Sigmoid colon (tissue), 7 donors: ENCODE results near the gene FALEC. TPM values are rescaled to one million over a fixed set of nuclear protein-coding genes. Genes with fewer than 3 reads are reported as not detected.

Experiments
- DNase-seq: peaks from one replicate; pipeline ENCODE4 v3.0.0-alpha.2; 2019
- H3K27ac ChIP-seq, 4 donors: fragments of 200-600 bp; sonication (generic); one replicate each; pipeline ENCODE4 v1.5.1; 2016 to 2019; ENCODE audit warnings: mild to moderate bottlenecking in 1 of 4
- H3K27me3 ChIP-seq, 3 donors: fragments of 200-600 bp; sonication (generic); one replicate each; pipeline ENCODE4 v1.5.1; 2019; ENCODE audit warnings: mild to moderate bottlenecking in 1 of 3
- H3K36me3 ChIP-seq, 4 donors: fragments of 200-600 bp; sonication (generic); one replicate each; pipeline ENCODE4 v1.5.1; 2016 to 2019
- H3K4me1 ChIP-seq, 4 donors: fragments of 200-600 bp; sonication (generic); one replicate each; pipeline ENCODE4 v1.5.1; 2017 to 2019
- H3K4me3 ChIP-seq, 4 donors: fragments of 200-600 bp; sonication (generic); one replicate each; pipeline ENCODE4 v1.5.1; 2017 to 2019; ENCODE audit warnings: mild to moderate bottlenecking in 2 of 4, moderate library complexity in 1 of 4
- H3K9me3 ChIP-seq, 4 donors: fragments of 200-600 bp in 3 of 4; sonication (generic) in 3 of 4; one replicate each; pipeline versions ENCODE4 v1.5.1 to v1.6.1; 2013 to 2019
- EP300 ChIP-seq, 4 donors: sonication (generic); formaldehyde crosslinking; IDR thresholded peaks; one replicate each; pipeline ENCODE4 v1.6.1; 2017; ENCODE audit warnings: antibody characterized with exemption in 4 of 4
- POLR2A ChIP-seq, 2 donors: fragments of 450-650 bp; IDR thresholded peaks; one replicate each; pipeline ENCODE4 v1.6.1; 2016; ENCODE audit warnings: antibody characterized with exemption in 2 of 2, mild to moderate bottlenecking in 2 of 2, moderate library complexity in 2 of 2
- POLR2AphosphoS5 ChIP-seq, 4 donors: sonication (generic); formaldehyde crosslinking; IDR thresholded peaks; one replicate each; pipeline ENCODE4 v1.6.1; 2017; ENCODE audit warnings: antibody characterized with exemption in 4 of 4
- WGBS, 2 donors: extraction: QIAGEN DNeasy Blood & Tissue Kit; methylation state at CpG; one replicate each; pipeline ENCODE4 v1.1.7; 2013; 5-methylcytosine and 5-hydroxymethylcytosine counted together
- intact Hi-C: fragments of 100-400 bp; cut with DNase I; formaldehyde crosslinking; loops from one replicate; pipeline ENCODE4 v1.15.1; 2023
- polyA plus RNA-seq, 3 donors: library from polyadenylated mRNA; stranded (reverse); fragments of 200-250 nt; gene quantifications; one replicate each; pipeline ENCODE4 v1.2.3, GENCODE V29; 2013
- total RNA-seq, 4 donors: library from RNA; depleted of rRNA; stranded (reverse); fragments of >200 nt; gene quantifications; one replicate each; pipeline ENCODE4 v1.1.0, GENCODE V29; 2016
- TF ChIP-seq, protein P1 (sequence below), 4 experiments: fragments of 450-650 bp in 3 of 4; fragments of 200-600 bp in 1 of 4; IDR thresholded peaks; one replicate each; pipeline ENCODE4 v1.5.1; 2016 to 2019; ENCODE audit warnings: antibody characterized with exemption in 4 of 4, mild to moderate bottlenecking in 3 of 4, moderate library complexity in 2 of 4
- donor health status: healthy with polysubstance abuse.
- donor health status: Bipolar disorder and iron deficiency.
- donor health status: healthy.

FALEC gene
- total RNA-seq (not detected), polyA plus RNA-seq (under 1 TPM in 1 of 3 donors, not detected in 2; 0.35 TPM)

GRCh38 chr1:150515328-150516049 is at the start of gene FALEC:
FALEC (plus strand) TSS chr1:150515752.
- H3K9me3 ChIP-seq, result no peaks in the 10 kb centered on the region
- no peaks in the 10 kb centered on the region for H3K36me3 ChIP-seq
- intact Hi-C loops, result loop anchor here (5.0 kb wide), 2 partner anchors 48 to 153 kb away; partner anchors contain the start of gene RPRD2
- H3K4me3 ChIP-seq, result peak within 1 kb of the TSS; percentile 46 to 63 (median 56)
- peak within 1 kb of the TSS; percentile 87 to 94 (median 92) for H3K27ac ChIP-seq
- peak; percentile 99 for DNase-seq
- TF ChIP-seq POLR2A (IDR thresholded peaks at IDR 0.05), result peak in 1 of 2 donors; percentile 32
- TF ChIP-seq, protein P1, sequence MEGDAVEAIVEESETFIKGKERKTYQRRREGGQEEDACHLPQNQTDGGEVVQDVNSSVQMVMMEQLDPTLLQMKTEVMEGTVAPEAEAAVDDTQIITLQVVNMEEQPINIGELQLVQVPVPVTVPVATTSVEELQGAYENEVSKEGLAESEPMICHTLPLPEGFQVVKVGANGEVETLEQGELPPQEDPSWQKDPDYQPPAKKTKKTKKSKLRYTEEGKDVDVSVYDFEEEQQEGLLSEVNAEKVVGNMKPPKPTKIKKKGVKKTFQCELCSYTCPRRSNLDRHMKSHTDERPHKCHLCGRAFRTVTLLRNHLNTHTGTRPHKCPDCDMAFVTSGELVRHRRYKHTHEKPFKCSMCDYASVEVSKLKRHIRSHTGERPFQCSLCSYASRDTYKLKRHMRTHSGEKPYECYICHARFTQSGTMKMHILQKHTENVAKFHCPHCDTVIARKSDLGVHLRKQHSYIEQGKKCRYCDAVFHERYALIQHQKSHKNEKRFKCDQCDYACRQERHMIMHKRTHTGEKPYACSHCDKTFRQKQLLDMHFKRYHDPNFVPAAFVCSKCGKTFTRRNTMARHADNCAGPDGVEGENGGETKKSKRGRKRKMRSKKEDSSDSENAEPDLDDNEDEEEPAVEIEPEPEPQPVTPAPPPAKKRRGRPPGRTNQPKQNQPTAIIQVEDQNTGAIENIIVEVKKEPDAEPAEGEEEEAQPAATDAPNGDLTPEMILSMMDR (IDR thresholded peaks at IDR 0.05), result no peak
- peak; percentile 25 to 71 (median 69) for TF ChIP-seq POLR2AphosphoS5 (IDR thresholded peaks at IDR 0.05)
- no peak for TF ChIP-seq EP300 (IDR thresholded peaks at IDR 0.05)
- 0% methylated on average over 54 of the region's 54 CpGs for WGBS, 2 donors
- peaks cover 0 to 26% (median 21%) of the 10 kb centered on the region in 4 donors for H3K4me1 ChIP-seq
- no peaks in the 10 kb centered on the region for H3K27me3 ChIP-seq

- H3K27ac ChIP-seq, result no peak overlapping the region
- intact Hi-C loops, result loop anchor here (5.0 kb wide), 1 partner anchor 50 kb away; the partner anchor contains the start of gene FALEC
- H3K36me3 ChIP-seq, result peaks cover 14 to 74% (median 30%) of the 10 kb centered on the region in 4 donors
- no peak overlapping the region for H3K4me3 ChIP-seq
- no peaks in the 10 kb centered on the region for H3K9me3 ChIP-seq
- no peak for TF ChIP-seq POLR2AphosphoS5 (IDR thresholded peaks at IDR 0.05)
- no peaks in the 10 kb centered on the region for H3K4me1 ChIP-seq
- H3K27me3 ChIP-seq, result no peaks in the 10 kb centered on the region
- DNase-seq, result no peak
Measured at GRCh38 chr1:150466964-150467363, 48.6 kb upstream of the FALEC start.

GRCh38 chr1:150469291-150469690 is 46.3 kb upstream of the FALEC start:
- DNase-seq, result no peak
- Histone ChIP-seq H3K9me3 (no peaks in the 10 kb centered on the region), H3K4me1 (no peaks in the 10 kb centered on the region), H3K27ac (peak overlapping the region in 1 of 4 donors; percentile 15), H3K36me3 (peaks cover 19 to 78% (median 39%) of the 10 kb centered on the region in 4 donors), H3K4me3 (no peak overlapping the region), H3K27me3 (no peaks in the 10 kb centered on the region)
- WGBS, 2 donors, result 90 to 91% methylated on average over 1 of the region's 1 CpG
- TF ChIP-seq, protein P1 (IDR thresholded peaks at IDR 0.05), result no peak
- no peak for TF ChIP-seq POLR2AphosphoS5 (IDR thresholded peaks at IDR 0.05)
- TF ChIP-seq POLR2A (IDR thresholded peaks at IDR 0.05), result no peak
- no peak for TF ChIP-seq EP300 (IDR thresholded peaks at IDR 0.05)
- intact Hi-C loops, result loop anchor here (5.0 kb wide), 1 partner anchor 48 kb away; the partner anchor contains the start of gene FALEC

GRCh38 chr1:150472601-150473200 is 42.9 kb upstream of the FALEC start:
- TF ChIP-seq POLR2A (IDR thresholded peaks at IDR 0.05), result no peak
- TF ChIP-seq POLR2AphosphoS5 (IDR thresholded peaks at IDR 0.05), result no peak
- TF ChIP-seq, protein P1 (IDR thresholded peaks at IDR 0.05), result no peak
- TF ChIP-seq EP300 (IDR thresholded peaks at IDR 0.05), result no peak
- intact Hi-C loops, result no loop called here
- DNase-seq, result no peak

DNA sequence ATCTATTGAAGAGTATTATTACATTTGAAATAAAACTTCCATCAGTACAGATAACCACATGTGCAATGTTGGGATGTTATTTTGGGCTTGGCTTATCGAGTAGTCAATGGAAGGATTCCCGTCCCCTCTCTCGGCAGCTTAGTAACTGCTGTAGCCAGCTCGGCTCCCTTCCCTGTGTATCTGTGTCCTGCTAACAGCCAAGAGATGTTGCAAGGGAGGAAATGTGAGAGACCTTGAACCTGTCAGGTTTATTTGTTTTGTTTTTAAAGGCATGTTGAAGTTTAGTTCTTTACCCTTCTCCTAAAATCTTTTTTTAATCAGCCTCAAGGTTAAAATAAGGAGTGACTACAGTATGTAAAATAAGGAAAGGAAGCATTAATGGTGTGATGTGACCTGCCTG is 41.9 kb upstream of the FALEC start:
- TF ChIP-seq, protein P1 (IDR thresholded peaks at IDR 0.05), result no peak
- TF ChIP-seq POLR2A (IDR thresholded peaks at IDR 0.05), result no peak
- TF ChIP-seq POLR2AphosphoS5 (IDR thresholded peaks at IDR 0.05), result no peak
- TF ChIP-seq EP300 (IDR thresholded peaks at IDR 0.05), result no peak
- Histone ChIP-seq H3K4me1 (peaks cover 0 to 4% (median 0%) of the 10 kb centered on the region in 4 donors), H3K27ac (no peak overlapping the region), H3K9me3 (no peaks in the 10 kb centered on the region), H3K4me3 (no peak overlapping the region), H3K36me3 (peaks cover 12 to 41% (median 26%) of the 10 kb centered on the region in 4 donors), H3K27me3 (no peaks in the 10 kb centered on the region)
- WGBS, 2 donors, result 81 to 93% methylated on average over 4 of the region's 4 CpGs
- intact Hi-C loops, result no loop called here
- peak; percentile 83 for DNase-seq

More at GRCh38 chr1:150472601-150473200, 42.9 kb upstream of the FALEC start:
- no peak overlapping the region for H3K27ac ChIP-seq
- H3K36me3 ChIP-seq, result peaks cover 12 to 45% (median 26%) of the 10 kb centered on the region in 4 donors
- 91 to 92% methylated on average over 10 of the region's 10 CpGs for WGBS, 2 donors
- H3K27me3 ChIP-seq, result no peaks in the 10 kb centered on the region
- H3K9me3 ChIP-seq, result no peaks in the 10 kb centered on the region
- no peak overlapping the region for H3K4me3 ChIP-seq
- H3K4me1 ChIP-seq, result peaks cover 0 to 4% (median 0%) of the 10 kb centered on the region in 4 donors
